Stimulated activated naive CD4-positive, alpha-beta T cell treated with Interleukin-2 at 50 U/mL for 16 hours (primary cell): ENCODE results near the gene ZNF594.
"Not testable (repeated sequence)": the region's sequence is repeated elsewhere in the genome, so short reads cannot be mapped to it uniquely, and the experiment has no call there.

Experiments used
- DNase-seq: peaks from one replicate; lab custom pipeline; 2025; lab: John Stamatoyannopoulos, UW

Gene ZNF594

GRCh38 chr17:5191541-5192417 lies at the start of gene ZNF594:
TSS of gene ZNF594 (minus strand) at chr17:5191868. CDS start at chr17:5184256, 7,612 bp downstream.
- DNase-seq, result peak; percentile 98

GRCh38 chr17:5239769-5240168 lies 48.1 kb upstream of the ZNF594 start:
- not testable (repeated sequence) for DNase-seq

- DNase-seq, result no peak
Measured at GRCh38 chr17:5238333-5238732, 46.7 kb upstream of the ZNF594 start.

GRCh38 chr17:5237541-5238016 lies 45.9 kb upstream of the ZNF594 start:
- DNase-seq, result peak; percentile 6

- no peak for DNase-seq
Measured at GRCh38 chr17:5236938-5237540, 45.4 kb upstream of the ZNF594 start.

GRCh38 chr17:5234645-5235576 lies 43.2 kb upstream of the ZNF594 start, which contains the start of gene SCIMP:
TSS of gene SCIMP (minus strand) at chr17:5234860. CDS start at chr17:5234755, 105 bp downstream.
- DNase-seq, result no peak

GRCh38 chr17:5233492-5233891 lies 41.8 kb upstream of the ZNF594 start:
- not testable (repeated sequence) for DNase-seq

GRCh38 chr17:5226940-5227878 lies 35.5 kb upstream of the ZNF594 start:
- DNase-seq, result no peak

GRCh38 chr17:5225668-5226457 lies 34.2 kb upstream of the ZNF594 start:
- DNase-seq, result no peak

GRCh38 chr17:5221912-5222311 lies 30.2 kb upstream of the ZNF594 start:
- not testable (repeated sequence) for DNase-seq

- DNase-seq, result no peak
Measured at GRCh38 chr17:5220074-5220473, 28.4 kb upstream of the ZNF594 start.

- no peak for DNase-seq
Measured at GRCh38 chr17:5219536-5219935, 27.9 kb upstream of the ZNF594 start.

- not testable (repeated sequence) for DNase-seq
Measured at GRCh38 chr17:5217562-5217961, 25.9 kb upstream of the ZNF594 start.

- DNase-seq, result no peak
Measured at GRCh38 chr17:5211458-5211857, 19.8 kb upstream of the ZNF594 start.

- no peak for DNase-seq
Measured at GRCh38 chr17:5210614-5211252, 19.1 kb upstream of the ZNF594 start.

GRCh38 chr17:5210091-5210490 lies 18.4 kb upstream of the ZNF594 start:
- DNase-seq, result no peak

- DNase-seq, result no peak
Measured at GRCh38 chr17:5209396-5209795, 17.7 kb upstream of the ZNF594 start.

- no peak for DNase-seq
Measured at GRCh38 chr17:5203908-5204294, 12.2 kb upstream of the ZNF594 start.

GRCh38 chr17:5203178-5203907 lies 11.7 kb upstream of the ZNF594 start:
- DNase-seq, result no peak
